Mesothelial cell of epicardium (in vitro differentiated cells): Measurements from ENCODE around the gene RABGAP1. TPM values are rescaled to one million over a fixed set of nuclear protein-coding genes. Genes with fewer than 3 reads are reported as not detected.

Experiments used
- DNase-seq, 2 experiments: peaks; one replicate each; pipeline ENCODE4 v3.0.0; 2021; ENCODE audit warnings: low spot score in 2 of 2; ENCODE audit not compliant: unreplicated experiment in 2 of 2
- H3K27ac Mint-ChIP-seq: 2 replicates; pipeline ENCODE4 v1.8.0; 2021; ENCODE audit warnings: mixed read lengths
- H3K27me3 Mint-ChIP-seq: 2 replicates; pipeline ENCODE4 v1.8.0; 2021; ENCODE audit warnings: low read depth, mixed read lengths
- H3K36me3 Mint-ChIP-seq: 2 replicates; pipeline ENCODE4 v1.8.0; 2021; ENCODE audit warnings: mixed read lengths
- H3K4me1 Mint-ChIP-seq: 2 replicates; pipeline ENCODE4 v1.8.0; 2021; ENCODE audit warnings: mixed read lengths
- H3K4me3 Mint-ChIP-seq: 2 replicates; pipeline ENCODE4 v1.8.0; 2021; ENCODE audit warnings: mild to moderate bottlenecking, moderate library complexity, mixed read lengths
- H3K9me3 Mint-ChIP-seq: 2 replicates; pipeline ENCODE4 v1.8.0; 2021; ENCODE audit warnings: mixed read lengths
- total RNA-seq: library from RNA; stranded (reverse); gene quantifications from 3 replicates; pipeline ENCODE4 v1.2.1, GENCODE V29; 2021
- TF ChIP-seq, protein P1 (sequence below): fragments of 200-600 bp; sonication (generic); IDR thresholded peaks from one replicate; pipeline ENCODE4 v1.5.0; 2021; ENCODE audit warnings: antibody characterized with exemption; ENCODE audit not compliant: unreplicated experiment

The RABGAP1 gene
- total RNA-seq, 1 donor from 2014 or later, result 88.1 TPM

GRCh38 chr9:122929796-122930354 is 10.9 kb upstream of the RABGAP1 start:
- Mint-ChIP-seq H3K4me3 (no peak overlapping the region), H3K36me3 (peaks cover under 1% of the 10 kb centered on the region), H3K4me1 (peaks cover 11% of the 10 kb centered on the region), H3K27me3 (no peaks in the 10 kb centered on the region), H3K9me3 (no peaks in the 10 kb centered on the region), H3K27ac (no peak overlapping the region)
- TF ChIP-seq, protein P1, sequence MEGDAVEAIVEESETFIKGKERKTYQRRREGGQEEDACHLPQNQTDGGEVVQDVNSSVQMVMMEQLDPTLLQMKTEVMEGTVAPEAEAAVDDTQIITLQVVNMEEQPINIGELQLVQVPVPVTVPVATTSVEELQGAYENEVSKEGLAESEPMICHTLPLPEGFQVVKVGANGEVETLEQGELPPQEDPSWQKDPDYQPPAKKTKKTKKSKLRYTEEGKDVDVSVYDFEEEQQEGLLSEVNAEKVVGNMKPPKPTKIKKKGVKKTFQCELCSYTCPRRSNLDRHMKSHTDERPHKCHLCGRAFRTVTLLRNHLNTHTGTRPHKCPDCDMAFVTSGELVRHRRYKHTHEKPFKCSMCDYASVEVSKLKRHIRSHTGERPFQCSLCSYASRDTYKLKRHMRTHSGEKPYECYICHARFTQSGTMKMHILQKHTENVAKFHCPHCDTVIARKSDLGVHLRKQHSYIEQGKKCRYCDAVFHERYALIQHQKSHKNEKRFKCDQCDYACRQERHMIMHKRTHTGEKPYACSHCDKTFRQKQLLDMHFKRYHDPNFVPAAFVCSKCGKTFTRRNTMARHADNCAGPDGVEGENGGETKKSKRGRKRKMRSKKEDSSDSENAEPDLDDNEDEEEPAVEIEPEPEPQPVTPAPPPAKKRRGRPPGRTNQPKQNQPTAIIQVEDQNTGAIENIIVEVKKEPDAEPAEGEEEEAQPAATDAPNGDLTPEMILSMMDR, result no peak
- no peak for DNase-seq

- H3K9me3 Mint-ChIP-seq, result no peaks in the 10 kb centered on the region
- H3K27me3 Mint-ChIP-seq, result no peaks in the 10 kb centered on the region
Measured at GRCh38 chr9:122930541-122931225, 10.1 kb upstream of the RABGAP1 start.

GRCh38 chr9:122931226-122932121 is 9.3 kb upstream of the RABGAP1 start, which contains the start of gene ZBTB26:
TSS of gene ZBTB26 (minus strand) at chr9:122931512. CDS start at chr9:122919934, 11,578 bp downstream.
- Mint-ChIP-seq H3K4me1 (peaks cover 13% of the 10 kb centered on the region), H3K27ac (peak within 1 kb of the TSS; percentile 96), H3K9me3 (no peaks in the 10 kb centered on the region), H3K36me3 (peaks cover 3% of the 10 kb centered on the region), H3K4me3 (no peak within 1 kb of the TSS), H3K27me3 (no peaks in the 10 kb centered on the region)
- TF ChIP-seq, protein P1, result no peak
- peak; percentile 75 to 88 for DNase-seq

More at GRCh38 chr9:122930541-122931225, 10.1 kb upstream of the RABGAP1 start:
- TF ChIP-seq, protein P1, result no peak
- DNase-seq, result no peak
- Mint-ChIP-seq H3K4me1 (peaks cover 13% of the 10 kb centered on the region), H3K4me3 (no peak overlapping the region), H3K36me3 (peaks cover 2% of the 10 kb centered on the region), H3K27ac (no peak overlapping the region)

DNA sequence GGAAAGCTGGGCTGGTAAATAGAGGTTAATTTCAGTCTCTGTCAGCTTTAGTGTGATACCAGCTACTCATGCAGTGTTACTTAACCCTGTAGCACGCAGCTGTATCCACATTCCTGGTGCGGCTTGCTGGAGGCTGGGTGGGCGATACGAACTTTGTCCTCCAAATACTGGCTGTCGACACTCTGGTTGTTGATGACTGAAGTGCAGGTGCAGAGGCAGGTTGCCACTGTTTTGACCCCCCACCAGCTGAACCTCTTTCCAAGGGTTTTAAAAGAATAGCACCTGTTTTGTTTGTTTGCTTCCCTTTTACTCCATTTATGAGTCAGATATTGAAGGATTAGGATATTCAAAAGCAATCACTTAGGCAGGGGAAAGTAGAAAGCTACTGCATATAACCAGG is 4.4 kb upstream of the RABGAP1 start:
- TF ChIP-seq, protein P1, result no peak
- Mint-ChIP-seq H3K4me3 (no peak overlapping the region), H3K4me1 (peaks cover 19% of the 10 kb centered on the region), H3K9me3 (no peaks in the 10 kb centered on the region), H3K27me3 (no peaks in the 10 kb centered on the region), H3K36me3 (peaks cover 16% of the 10 kb centered on the region), H3K27ac (no peak overlapping the region)
- no peak for DNase-seq

DNA sequence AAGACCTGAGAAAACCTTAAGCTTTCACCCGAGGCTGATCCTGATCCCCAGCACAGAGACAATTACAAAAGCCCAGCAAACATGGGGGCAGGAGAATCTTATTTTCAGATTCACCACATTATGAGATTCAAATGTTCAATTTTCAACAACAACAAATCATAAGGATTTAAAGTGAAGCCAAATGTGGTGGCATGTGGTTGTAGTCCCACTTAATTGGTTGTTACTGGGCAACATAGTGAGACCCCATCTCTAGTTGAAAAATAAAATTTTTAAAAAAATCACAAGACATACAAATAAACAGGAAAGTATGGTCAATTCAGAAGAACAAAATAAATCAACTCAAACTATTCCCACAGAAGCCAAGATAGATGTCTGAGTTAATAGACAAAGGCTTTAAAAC is 3.9 kb upstream of the RABGAP1 start:
- peaks cover 16% of the 10 kb centered on the region for H3K36me3 Mint-ChIP-seq
- TF ChIP-seq, protein P1, result no peak
- H3K9me3 Mint-ChIP-seq, result no peaks in the 10 kb centered on the region
- no peak for DNase-seq
- H3K27ac Mint-ChIP-seq, result no peak overlapping the region
- H3K4me3 Mint-ChIP-seq, result no peak overlapping the region
- peaks cover 21% of the 10 kb centered on the region for H3K4me1 Mint-ChIP-seq
- H3K27me3 Mint-ChIP-seq, result no peaks in the 10 kb centered on the region
